BLaER1 treated with 17β-estradiol and CSF1 and Interleukin-3, amounts not matched to agents 10 nM and 100 nM (cell line): ENCODE measurements around the gene ABCB11.
"Not testable (repeated sequence)": the region's sequence is repeated elsewhere in the genome, so short reads cannot be mapped to it uniquely, and the experiment has no call there.

Source experiments
- H3K27ac ChIP-seq, 11 experiments: shearing (Covaris generic); formaldehyde crosslinking; 2 replicates each; pipeline ENCODE4 v1.8.1; 2022
- H3K27me3 ChIP-seq, 11 experiments: shearing (Covaris generic); formaldehyde crosslinking; 2 replicates each; pipeline ENCODE4 v1.8.1; 2022
- H3K36me3 ChIP-seq, 11 experiments: shearing (Covaris generic); formaldehyde crosslinking; 2 replicates each; pipeline ENCODE4 v1.8.1; 2022
- H3K4me1 ChIP-seq, 10 experiments: shearing (Covaris generic); formaldehyde crosslinking; 2 replicates each; pipeline ENCODE4 v1.8.1; 2022
- H3K4me2 ChIP-seq, 11 experiments: shearing (Covaris generic); formaldehyde crosslinking; 2 replicates each; pipeline ENCODE4 v1.8.1; 2022
- H3K4me3 ChIP-seq, 10 experiments: shearing (Covaris generic); formaldehyde crosslinking; 2 replicates each; pipeline ENCODE4 v1.8.1; 2022
- H3K9ac ChIP-seq, 11 experiments: shearing (Covaris generic); formaldehyde crosslinking; 2 replicates each; pipeline ENCODE4 v1.8.1; 2022
- H3K9me3 ChIP-seq, 11 experiments: shearing (Covaris generic); formaldehyde crosslinking; replicated peaks in 1 of 11; 2 replicates each; pipeline ENCODE4 v1.8.1; 2022
- H4K20me1 ChIP-seq, 11 experiments: shearing (Covaris generic); formaldehyde crosslinking; 2 replicates each; pipeline ENCODE4 v1.8.1; 2022
- Cebpa-rat ChIP-seq, 11 experiments: shearing (Covaris generic); IDR thresholded peaks; 2 replicates each; pipeline ENCODE4 v1.8.1; 2022

ABCB11 gene

GRCh38 chr2:169069833-169070232, 38.7 kb upstream of the ABCB11 start:
- Histone ChIP-seq H3K9me3 (peaks cover 0 to 28% (median 15%) of the 10 kb centered on the region in 11 experiments; a peak in 14 of 22 replicates), H3K4me3 (peak overlapping the region in 6 of 10 experiments; percentile 30 to 67 (median 54); a peak in 11 of 20 replicates), H3K4me2 (peak overlapping the region in 8 of 11 experiments; percentile 43 to 90 (median 80); a peak in 15 of 22 replicates), H3K36me3 (peaks cover 0 to 12% (median 0%) of the 10 kb centered on the region in 11 experiments; a peak in 3 of 22 replicates), H3K27ac (peak overlapping the region; percentile 95 to 100 (median 98); a peak in 21 of 22 replicates), H3K27me3 (no peaks in the 10 kb centered on the region), H3K4me1 (peaks cover 46 to 88% (median 83%) of the 10 kb centered on the region in 10 experiments), H4K20me1 (no peaks in the 10 kb centered on the region), H3K9ac (peak overlapping the region in 9 of 11 experiments; percentile 33 to 90 (median 85); a peak in 16 of 22 replicates)
- no peak for TF ChIP-seq Cebpa-rat (IDR thresholded peaks at IDR 0.05)

- peak within 1 kb of the TSS; percentile 95 to 100 (median 98); a peak in 21 of 22 replicates for H3K27ac ChIP-seq
- peaks cover 0 to 7% (median 0%) of the 10 kb centered on the region in 11 experiments; a peak in 2 of 22 replicates for H3K36me3 ChIP-seq
- H3K4me3 ChIP-seq = peak within 1 kb of the TSS in 6 of 10 experiments; percentile 30 to 67 (median 54); a peak in 11 of 20 replicates
- 0 out of 22 replicates have a peak, but pooled peaks of 1 of the 11 experiments have one; percentile 25 for TF ChIP-seq Cebpa-rat (IDR thresholded peaks at IDR 0.05)
- H3K4me2 ChIP-seq = peak within 1 kb of the TSS in 9 of 11 experiments; percentile 14 to 90 (median 80); a peak in 16 of 22 replicates
- peaks cover 41 to 83% (median 78%) of the 10 kb centered on the region in 10 experiments for H3K4me1 ChIP-seq
- H3K9ac ChIP-seq = peak within 1 kb of the TSS in 9 of 11 experiments; percentile 33 to 90 (median 85); a peak in 16 of 22 replicates
- H4K20me1 ChIP-seq = no peaks in the 10 kb centered on the region
- H3K9me3 ChIP-seq = peaks cover 0 to 23% (median 10%) of the 10 kb centered on the region in 11 experiments; a peak in 14 of 22 replicates
- no peaks in the 10 kb centered on the region for H3K27me3 ChIP-seq
Measured at GRCh38 chr2:169069341-169069740, 38.2 kb upstream of the ABCB11 start, which contains the start of gene DHRS9. DHRS9 (plus strand) TSS chr2:169069563; CDS start chr2:169081582, 12,019 bp downstream.

GRCh38 chr2:169066897-169067296, 35.8 kb upstream of the ABCB11 start:
- peaks cover 21 to 76% (median 60%) of the 10 kb centered on the region in 10 experiments for H3K4me1 ChIP-seq
- no peak for TF ChIP-seq Cebpa-rat (IDR thresholded peaks at IDR 0.05)
- no peaks in the 10 kb centered on the region for H3K27me3 ChIP-seq
- H4K20me1 ChIP-seq = no peaks in the 10 kb centered on the region
- H3K36me3 ChIP-seq = no peaks in the 10 kb centered on the region
- H3K4me3 ChIP-seq = peak overlapping the region in 2 of 10 experiments; percentile 21 to 33; a peak in 3 of 20 replicates
- H3K4me2 ChIP-seq = peak overlapping the region; percentile 23 to 90 (median 72)
- H3K9me3 ChIP-seq = peaks cover 0 to 16% (median 0%) of the 10 kb centered on the region in 11 experiments; a peak in 5 of 22 replicates
- H3K9ac ChIP-seq = peak overlapping the region in 9 of 11 experiments; percentile 8 to 53 (median 38); a peak in 11 of 22 replicates
- peak overlapping the region; percentile 12 to 100 (median 97); a peak in 20 of 22 replicates for H3K27ac ChIP-seq

- peaks cover 12 to 66% (median 52%) of the 10 kb centered on the region in 10 experiments for H3K4me1 ChIP-seq
- H3K27me3 ChIP-seq = no peaks in the 10 kb centered on the region
- peak overlapping the region in 9 of 11 experiments; percentile 95 to 100 (median 98); a peak in 16 of 22 replicates for H3K27ac ChIP-seq
- peak overlapping the region in 8 of 11 experiments; percentile 57 to 90 (median 78); a peak in 12 of 22 replicates for H3K4me2 ChIP-seq
- no peaks in the 10 kb centered on the region for H3K36me3 ChIP-seq
- peaks cover 0 to 20% (median 5%) of the 10 kb centered on the region in 11 experiments; a peak in 9 of 22 replicates for H3K9me3 ChIP-seq
- H3K4me3 ChIP-seq = no peak overlapping the region
- no peak overlapping the region; a peak in 1 of 22 replicates for H3K9ac ChIP-seq
- no peaks in the 10 kb centered on the region for H4K20me1 ChIP-seq
- 0 out of 22 replicates have a peak, but pooled peaks of 1 of the 11 experiments have one; percentile 20 for TF ChIP-seq Cebpa-rat (IDR thresholded peaks at IDR 0.05)
Measured at GRCh38 chr2:169065864-169066517, 34.9 kb upstream of the ABCB11 start.

- H3K4me3 ChIP-seq = no peak overlapping the region
- peaks cover 9 to 61% (median 46%) of the 10 kb centered on the region in 10 experiments for H3K4me1 ChIP-seq
- no peak overlapping the region for H3K9ac ChIP-seq
- no peak for TF ChIP-seq Cebpa-rat (IDR thresholded peaks at IDR 0.05)
- H3K27ac ChIP-seq = no peak overlapping the region; a peak in 1 of 22 replicates
- H3K27me3 ChIP-seq = no peaks in the 10 kb centered on the region
- H3K4me2 ChIP-seq = peak overlapping the region in 1 of 11 experiments; percentile 84; a peak in 1 of 22 replicates
- H3K36me3 ChIP-seq = no peaks in the 10 kb centered on the region
- H4K20me1 ChIP-seq = no peaks in the 10 kb centered on the region
- peaks cover 0 to 20% (median 5%) of the 10 kb centered on the region in 11 experiments; a peak in 9 of 22 replicates for H3K9me3 ChIP-seq
Measured at GRCh38 chr2:169065422-169065821, 34.3 kb upstream of the ABCB11 start.

- H3K4me1 ChIP-seq = peaks cover 9 to 49% (median 34%) of the 10 kb centered on the region in 10 experiments
- H3K9me3 ChIP-seq = peaks cover 5 to 27% (median 11%) of the 10 kb centered on the region in 11 experiments; a peak in 19 of 22 replicates
- not testable (repeated sequence) for H4K20me1 ChIP-seq, H3K4me3 ChIP-seq, H3K9ac ChIP-seq, H3K4me2 ChIP-seq, H3K36me3 ChIP-seq, H3K27me3 ChIP-seq, H3K27ac ChIP-seq
Measured at GRCh38 chr2:169064199-169064598, 33.1 kb upstream of the ABCB11 start.

- H3K4me2 ChIP-seq, H3K27me3 ChIP-seq, H3K9ac ChIP-seq, H3K36me3 ChIP-seq, H4K20me1 ChIP-seq, H3K4me3 ChIP-seq, H3K27ac ChIP-seq: not testable (repeated sequence)
- peaks cover 43 to 72% (median 56%) of the 10 kb centered on the region in 11 experiments for H3K9me3 ChIP-seq
- H3K4me1 ChIP-seq = peaks cover 0 to 17% (median 0%) of the 10 kb centered on the region in 10 experiments; a peak in 4 of 20 replicates
Measured at GRCh38 chr2:169054575-169054974, 23.5 kb upstream of the ABCB11 start.

GRCh38 chr2:169050476-169051240, 19.5 kb upstream of the ABCB11 start:
- peaks cover 0 to 36% (median 3%) of the 10 kb centered on the region in 10 experiments; a peak in 8 of 20 replicates for H3K4me1 ChIP-seq
- H3K9me3 ChIP-seq = peaks cover 31 to 46% (median 39%) of the 10 kb centered on the region in 11 experiments

More at GRCh38 chr2:169050476-169051240, 19.5 kb upstream of the ABCB11 start:
- no peaks in the 10 kb centered on the region for H3K27me3 ChIP-seq
- H4K20me1 ChIP-seq = no peaks in the 10 kb centered on the region
- peak overlapping the region in 2 of 11 experiments; percentile 35 to 52; a peak in 3 of 22 replicates for H3K4me2 ChIP-seq
- no peak overlapping the region for H3K9ac ChIP-seq
- H3K27ac ChIP-seq = peak overlapping the region in 5 of 11 experiments; percentile 6 to 54 (median 37); a peak in 6 of 22 replicates
- peak in 2 of 11 experiments; percentile 8 to 61; a peak in 1 of 22 replicates for TF ChIP-seq Cebpa-rat (IDR thresholded peaks at IDR 0.05)
- H3K4me3 ChIP-seq = no peak overlapping the region
- H3K36me3 ChIP-seq = peaks cover 0 to 9% (median 0%) of the 10 kb centered on the region in 11 experiments; a peak in 3 of 22 replicates
